GM19239 (cell line): Measurements from ENCODE around the gene SLC7A6.

Source experiments
- DNase-seq: peaks from one replicate; pipeline ENCODE4 v3.0.0; 2011; ENCODE audit warnings: low spot score; ENCODE audit not compliant: insufficient read length
- FAIRE-seq: peaks from 2 replicates; lab custom pipeline; 2011; peaks lifted over from hg19 to GRCh38; lab: Jason Lieb, UNC

Gene SLC7A6

DNA sequence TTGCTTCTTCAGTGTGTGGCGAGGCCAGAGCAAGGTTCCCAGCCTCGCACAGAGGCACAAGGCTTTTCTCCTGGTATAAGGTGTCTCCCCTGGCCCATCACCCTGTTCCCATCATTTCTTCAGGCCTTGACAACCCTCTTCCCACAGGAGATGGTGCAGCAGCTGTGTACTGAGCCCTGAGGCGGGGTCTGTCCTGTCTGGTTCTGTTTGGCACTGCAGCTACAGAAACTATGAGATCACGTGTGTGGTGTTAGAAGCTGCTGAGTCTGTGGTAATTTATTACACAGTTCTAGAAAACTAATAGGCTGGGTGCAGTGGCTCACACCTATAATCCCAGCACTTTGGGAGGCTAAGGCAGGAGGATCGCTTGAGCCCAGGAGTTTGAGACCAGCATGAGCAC, 11.9 kb upstream of the SLC7A6 start:
- DNase-seq: no peak
- no peak for FAIRE-seq

DNA sequence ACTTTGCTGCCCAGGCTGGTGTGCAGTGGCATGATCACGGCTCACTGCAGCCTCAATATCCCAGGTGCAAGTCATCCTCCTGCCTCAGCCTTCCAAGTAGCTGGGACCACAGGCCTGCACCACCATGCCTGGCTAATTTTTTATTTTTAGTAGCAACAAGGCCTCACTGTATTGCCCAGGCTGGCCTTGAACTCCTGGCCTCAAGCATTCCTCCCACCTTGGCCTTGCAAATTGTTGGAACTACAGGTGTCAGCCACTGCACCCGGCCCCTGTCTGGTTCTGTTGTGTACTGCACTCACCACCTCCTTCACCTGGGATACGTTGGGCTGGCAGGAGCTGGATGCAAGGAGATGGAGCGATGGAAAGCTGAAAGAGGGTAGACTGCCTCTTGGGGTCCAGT, 10.6 kb upstream of the SLC7A6 start:
- no peak for FAIRE-seq
- no peak for DNase-seq

DNA sequence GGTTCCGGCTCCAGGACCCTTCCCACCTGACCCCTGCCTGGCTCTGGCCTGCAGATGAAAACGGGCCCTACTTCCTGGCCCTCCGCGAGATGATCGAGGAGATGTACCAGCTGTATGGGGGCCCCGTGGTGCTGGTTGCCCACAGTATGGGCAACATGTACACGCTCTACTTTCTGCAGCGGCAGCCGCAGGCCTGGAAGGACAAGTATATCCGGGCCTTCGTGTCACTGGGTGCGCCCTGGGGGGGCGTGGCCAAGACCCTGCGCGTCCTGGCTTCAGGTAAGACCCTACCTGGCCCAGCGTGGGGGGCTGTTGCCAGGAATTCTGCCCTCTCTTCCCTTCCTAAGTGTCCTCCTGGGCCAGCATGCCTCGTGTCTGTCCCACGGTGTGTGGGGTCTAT, 8.6 kb upstream of the SLC7A6 start:
- no peak for DNase-seq
- no peak for FAIRE-seq

DNA sequence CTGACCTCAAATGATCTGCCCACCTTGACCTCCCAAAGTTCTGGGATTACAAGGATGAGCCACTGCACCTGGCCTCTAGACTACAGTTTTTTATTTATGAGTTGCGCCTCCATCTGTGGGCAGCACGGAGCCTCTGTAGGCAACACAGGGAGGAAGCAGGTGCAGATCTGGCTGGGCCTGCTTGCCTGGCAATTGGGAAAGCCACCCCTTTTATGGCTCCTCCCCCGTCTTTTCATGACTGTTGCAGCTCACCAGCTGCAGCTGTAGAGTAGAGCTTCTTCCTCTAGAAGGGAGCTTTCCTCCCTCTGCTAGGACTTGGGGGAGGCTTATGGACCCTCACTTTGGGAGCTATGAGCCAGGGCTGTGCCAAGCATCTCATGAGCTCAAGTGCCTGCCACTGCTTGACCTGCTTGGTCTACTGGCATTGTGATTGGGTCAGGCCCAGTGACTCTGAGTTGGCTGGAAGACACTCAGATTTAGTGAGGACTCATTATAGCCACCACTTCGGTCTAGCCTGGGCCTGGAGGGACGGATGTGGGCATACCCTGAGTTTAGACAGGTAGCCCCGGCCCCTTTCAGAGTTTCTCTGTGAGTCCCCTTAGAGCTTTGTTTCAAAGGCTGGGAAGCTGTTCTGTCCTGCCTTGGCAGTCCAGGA, 6.9 kb upstream of the SLC7A6 start:
- DNase-seq (peak; percentile 75), FAIRE-seq (peak; percentile 88)

DNA sequence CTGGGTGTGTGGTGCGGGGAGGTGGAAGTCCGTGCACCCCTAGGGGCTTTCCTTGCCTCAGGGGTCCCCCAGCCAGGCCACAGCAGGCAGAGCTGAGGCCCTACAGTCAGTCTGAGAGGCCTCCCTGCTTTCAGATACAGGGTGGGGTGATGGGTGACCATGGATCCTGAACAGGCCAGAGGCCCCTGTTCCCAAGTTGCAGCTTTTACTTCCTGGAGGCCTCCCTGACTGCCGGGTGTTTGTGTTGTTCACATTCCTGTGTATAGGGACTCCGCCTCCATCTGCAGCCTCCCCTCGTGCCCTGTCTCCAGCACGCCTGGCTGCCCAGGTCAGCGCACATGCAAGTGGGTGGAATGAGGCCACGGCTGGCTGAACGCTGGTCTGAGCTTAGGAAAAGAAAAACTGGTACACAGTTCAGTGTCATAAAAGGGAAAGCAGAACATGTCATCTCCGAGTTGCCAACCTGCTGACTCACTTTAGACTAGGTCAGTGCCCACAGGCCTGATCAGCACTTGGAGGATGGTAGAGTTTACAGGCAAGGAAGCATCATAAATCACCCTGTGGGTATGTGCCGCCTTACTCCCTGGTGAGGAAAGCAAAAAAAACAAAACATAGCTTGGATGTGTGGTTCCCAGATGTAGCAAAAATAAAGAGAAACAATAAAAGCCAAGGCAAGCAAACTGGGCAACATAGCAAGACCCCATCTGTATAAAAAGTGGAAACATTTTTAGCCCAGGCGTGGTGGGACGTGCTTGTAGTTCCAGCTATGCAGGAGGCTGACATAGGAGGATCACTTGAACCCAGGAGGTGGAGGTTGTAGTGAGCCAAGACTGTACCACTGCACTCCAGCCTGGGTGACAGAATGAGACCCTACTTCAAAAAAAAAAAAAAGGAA, 6.2 kb upstream of the SLC7A6 start:
- FAIRE-seq (peak; percentile 42), DNase-seq (no peak)

DNA sequence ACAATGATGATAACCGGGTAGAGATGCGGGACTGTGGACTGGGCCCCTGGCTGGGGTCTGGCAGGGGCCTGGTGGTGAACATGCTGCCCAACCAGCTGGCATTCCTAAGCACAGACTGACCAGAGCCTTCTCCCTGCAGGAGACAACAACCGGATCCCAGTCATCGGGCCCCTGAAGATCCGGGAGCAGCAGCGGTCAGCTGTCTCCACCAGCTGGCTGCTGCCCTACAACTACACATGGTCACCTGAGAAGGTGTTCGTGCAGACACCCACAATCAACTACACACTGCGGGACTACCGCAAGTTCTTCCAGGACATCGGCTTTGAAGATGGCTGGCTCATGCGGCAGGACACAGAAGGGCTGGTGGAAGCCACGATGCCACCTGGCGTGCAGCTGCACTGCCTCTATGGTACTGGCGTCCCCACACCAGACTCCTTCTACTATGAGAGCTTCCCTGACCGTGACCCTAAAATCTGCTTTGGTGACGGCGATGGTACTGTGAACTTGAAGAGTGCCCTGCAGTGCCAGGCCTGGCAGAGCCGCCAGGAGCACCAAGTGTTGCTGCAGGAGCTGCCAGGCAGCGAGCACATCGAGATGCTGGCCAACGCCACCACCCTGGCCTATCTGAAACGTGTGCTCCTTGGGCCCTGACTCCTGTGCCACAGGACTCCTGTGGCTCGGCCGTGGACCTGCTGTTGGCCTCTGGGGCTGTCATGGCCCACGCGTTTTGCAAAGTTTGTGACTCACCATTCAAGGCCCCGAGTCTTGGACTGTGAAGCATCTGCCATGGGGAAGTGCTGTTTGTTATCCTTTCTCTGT, 5.1 kb upstream of the SLC7A6 start:
- FAIRE-seq: no peak
- DNase-seq: no peak

DNA sequence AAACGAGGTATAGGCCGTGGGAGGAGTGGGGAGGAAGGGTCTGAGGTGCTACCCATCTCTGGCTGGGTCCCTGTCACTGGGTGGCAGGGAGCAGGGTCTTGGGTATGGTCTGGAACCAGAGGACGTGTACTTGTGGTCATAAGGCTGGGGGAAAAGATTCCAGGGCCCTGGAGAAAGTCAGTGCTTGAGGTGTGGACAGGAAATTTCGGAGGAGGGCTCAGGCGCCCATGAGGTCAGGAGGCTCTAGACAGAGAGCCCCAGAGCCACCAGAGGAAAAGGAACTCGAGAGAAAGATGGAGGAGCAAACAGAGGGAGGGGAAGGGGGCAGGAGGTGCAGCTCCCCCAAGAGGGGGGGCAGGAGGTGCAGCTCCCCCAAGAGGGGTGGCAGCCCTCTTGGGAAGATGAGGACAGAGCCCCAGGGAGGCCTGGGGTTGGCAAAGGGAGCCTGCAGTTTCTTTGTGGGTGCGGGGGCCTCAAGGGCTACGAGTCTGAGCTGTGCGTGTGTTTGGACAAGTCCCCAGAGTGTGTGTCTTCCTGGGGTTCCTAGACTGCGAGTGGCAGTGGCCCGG, 683 bp upstream of the SLC7A6 start:
- peak; percentile 35 for FAIRE-seq
- DNase-seq: no peak

DNA sequence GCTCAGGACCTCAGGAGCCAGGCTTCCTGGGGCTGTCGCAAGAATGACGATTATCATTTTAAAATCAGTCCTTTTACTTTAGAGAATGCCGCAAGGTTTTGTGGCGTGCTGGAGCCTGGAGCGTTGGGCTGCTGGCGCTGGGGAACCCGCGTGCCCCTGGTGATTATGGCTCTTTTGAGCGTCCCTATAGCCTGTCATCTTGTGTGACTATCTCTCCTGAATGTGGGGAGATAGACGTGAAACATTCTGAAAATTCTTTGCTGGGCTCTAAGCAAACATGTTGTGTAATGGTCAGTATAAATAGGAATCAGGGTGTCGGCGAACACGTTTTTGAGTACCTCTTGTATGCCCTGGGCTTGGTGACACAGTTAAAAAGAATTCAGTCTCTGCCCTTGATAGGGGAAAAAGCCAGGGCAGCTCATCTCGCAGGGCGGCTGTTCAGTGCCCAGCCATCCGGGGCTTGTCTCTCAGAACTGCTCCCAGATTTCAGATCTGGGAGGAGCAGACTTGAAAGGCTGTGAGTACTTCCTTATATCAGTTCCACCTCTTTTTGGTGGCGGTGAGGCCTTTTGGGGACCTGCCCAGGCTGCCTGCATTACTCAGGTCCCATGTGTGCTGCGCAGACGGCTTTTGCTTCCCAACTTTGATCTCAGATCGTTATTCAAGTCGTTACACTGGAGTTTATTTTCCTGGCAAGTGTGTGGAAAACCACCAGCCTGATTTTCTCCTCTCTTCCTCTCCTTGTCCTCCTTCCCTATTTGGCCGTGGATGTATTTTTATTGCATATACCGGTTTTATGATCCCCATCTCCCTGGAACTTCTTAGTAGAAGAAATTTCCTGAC, 973 bp downstream of the SLC7A6 start:
- DNase-seq (no peak), FAIRE-seq (peak; percentile 51)

DNA sequence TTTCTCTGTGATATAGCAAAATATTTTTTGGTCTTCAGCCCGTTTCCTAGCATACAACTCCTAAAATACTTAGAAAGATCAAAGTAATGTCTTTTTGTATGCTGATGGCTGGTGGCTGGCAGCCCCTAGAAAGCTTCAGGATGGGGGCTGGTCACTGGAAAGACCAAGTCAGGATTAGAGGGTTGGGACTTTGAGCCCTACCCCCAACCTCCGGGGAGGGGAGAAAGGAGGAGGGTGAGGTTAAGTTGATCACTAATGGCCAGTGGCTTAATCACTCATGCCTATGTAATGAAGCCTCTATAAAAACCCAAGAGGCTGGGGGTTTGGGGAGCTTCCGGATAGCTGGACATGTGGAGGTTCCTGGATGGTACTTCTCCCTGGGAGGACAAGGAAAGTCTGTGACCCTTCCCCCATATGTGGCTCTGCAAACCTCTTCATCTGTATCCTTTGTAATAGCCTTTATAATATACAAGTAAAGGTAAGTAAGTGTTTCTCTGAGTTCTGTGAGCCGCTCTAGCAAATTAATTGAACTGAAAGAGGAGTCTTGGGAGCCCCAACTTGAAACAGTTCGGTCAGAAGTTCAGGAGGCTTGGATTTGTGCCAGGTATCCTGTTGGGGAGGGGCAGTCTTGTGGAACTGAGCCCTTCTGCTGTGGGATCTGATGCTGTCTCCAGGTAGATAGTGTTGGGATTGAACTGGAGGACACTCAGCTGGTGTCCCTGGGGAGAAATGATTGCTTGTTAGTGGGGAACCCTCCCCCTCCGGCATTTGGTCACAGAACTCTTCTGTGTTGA, 3.5 kb downstream of the SLC7A6 start:
- DNase-seq (no peak), FAIRE-seq (no peak)

DNA sequence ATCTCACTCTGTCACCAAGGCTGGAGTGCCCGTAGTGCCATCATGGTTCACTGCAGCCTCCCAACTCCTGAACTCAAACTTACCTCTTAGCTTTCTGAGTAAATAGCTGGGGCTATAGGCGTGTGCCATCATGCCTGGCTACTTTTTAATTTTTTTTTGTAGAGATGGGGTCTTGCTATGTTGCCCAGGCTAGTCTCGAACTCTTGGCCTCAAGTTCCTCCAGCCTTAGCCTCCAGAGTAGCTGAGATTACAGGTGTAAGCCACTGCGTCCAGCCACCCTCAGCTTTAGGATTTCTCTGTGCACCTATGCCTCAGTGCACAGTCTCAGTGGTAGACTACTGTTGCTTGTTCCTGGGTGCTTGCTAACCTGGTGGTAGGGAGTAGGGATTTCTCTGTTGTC, 5.5 kb downstream of the SLC7A6 start:
- FAIRE-seq: no peak
- DNase-seq: no peak

DNA sequence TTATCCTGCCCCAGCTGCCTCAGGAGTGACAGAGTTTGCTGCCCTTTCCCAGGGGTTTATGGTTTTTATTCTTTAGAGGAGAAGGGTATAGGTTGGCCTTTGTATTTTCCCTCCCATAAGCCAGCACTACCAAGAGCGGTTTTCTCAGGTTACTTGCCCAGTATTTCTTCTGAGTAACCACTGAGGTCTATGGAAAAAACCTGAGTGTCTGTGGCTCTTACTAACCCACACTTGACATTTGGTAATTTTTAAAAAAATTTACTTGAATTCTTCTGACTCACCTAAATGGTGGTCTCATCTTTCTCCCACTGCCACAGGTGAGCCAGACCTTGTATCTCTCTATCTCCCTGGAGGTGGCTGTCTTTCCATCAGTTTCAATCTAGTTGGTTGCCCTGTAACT, 6.0 kb downstream of the SLC7A6 start:
- FAIRE-seq: no peak
- no peak for DNase-seq

DNA sequence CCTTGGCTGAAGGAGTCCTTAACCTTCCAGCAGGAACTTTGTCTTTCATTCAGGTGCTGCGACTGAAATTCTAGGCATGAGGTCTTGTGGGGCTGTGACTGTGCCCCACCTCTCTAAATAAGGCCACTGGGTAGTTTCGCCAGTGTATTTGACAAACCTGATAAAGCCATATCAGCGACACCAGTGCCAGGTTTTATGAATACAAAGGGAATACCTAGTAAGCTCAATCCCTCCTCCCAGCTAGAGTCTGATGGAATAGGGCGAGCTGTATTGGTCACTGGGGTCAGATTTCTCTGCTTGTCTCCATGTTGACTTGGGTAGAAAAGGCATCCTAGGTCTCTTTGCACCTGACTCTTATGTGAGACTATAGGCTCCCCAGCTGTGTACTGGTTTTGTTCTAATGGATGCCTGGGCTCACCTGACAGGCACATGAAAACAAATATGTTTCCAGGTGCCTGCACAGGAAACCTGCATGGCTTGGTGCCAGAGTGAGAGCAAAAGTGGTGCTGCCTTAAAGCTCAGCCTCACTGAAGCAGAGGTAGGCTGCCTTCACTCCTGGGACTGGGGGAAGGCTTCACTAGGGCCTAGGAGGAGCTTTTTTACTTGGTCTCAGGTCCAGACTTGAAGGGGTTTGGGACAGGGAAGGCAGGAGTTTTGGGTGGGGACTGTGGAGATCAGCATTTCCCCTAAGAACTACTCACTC, 8.3 kb downstream of the SLC7A6 start:
- FAIRE-seq (no peak), DNase-seq (no peak)

DNA sequence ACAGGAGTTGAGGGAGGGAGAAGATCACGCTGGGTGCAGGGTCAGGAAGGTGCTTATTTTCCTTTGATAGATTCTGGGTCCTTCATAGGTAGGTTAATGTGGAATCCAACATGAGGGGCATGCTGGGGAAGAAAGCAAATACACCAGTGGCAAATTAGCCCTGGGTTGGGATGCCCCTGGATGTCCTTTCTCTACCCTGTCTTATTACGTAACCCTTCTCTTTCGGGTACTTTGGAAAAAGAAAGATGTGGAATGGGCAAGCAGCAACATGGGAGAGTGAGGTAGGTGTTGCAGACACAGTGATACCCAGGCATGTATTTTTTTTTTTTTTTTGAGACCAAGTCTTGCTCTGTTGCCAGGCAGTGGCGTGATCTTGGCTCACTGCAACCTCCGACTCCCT, 9.1 kb downstream of the SLC7A6 start:
- FAIRE-seq (no peak), DNase-seq (no peak)

DNA sequence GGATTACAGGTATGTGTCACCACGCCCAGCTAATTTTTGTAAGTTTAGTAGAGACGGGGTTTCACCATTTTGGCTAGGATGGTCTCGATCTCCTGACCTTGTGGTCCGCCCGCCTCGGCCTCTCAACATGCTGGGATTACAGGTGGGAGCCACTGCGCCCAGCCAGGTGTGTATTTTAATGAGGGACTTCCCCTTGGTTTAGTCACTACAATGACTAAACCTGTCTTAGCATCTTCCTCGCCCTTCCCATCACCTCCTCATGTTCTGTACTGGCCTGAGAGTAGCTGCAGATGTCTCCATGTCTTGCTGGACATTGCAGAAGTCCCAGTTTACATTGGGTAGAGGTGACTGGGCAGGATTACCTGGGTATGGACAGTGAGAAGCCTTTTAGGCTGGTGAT, 9.6 kb downstream of the SLC7A6 start:
- FAIRE-seq (no peak), DNase-seq (no peak)

DNA sequence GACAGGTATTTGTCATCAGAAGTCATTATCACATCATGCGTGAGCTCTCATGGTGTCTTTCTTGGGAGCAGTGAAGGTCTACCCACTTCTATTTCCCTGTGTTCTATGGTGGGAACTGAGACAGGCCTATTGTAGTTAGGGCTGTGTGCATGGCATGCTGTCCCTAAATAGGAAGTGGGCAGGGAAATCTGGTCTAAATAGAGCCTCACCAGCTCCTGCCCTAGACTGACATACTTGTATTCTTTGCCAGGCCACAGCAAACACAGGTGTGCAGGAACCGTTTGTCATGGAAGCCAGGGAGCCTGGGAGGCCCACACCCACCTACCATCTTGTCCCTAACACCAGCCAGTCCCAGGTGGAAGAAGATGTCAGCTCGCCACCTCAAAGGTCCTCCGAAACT, 10.1 kb downstream of the SLC7A6 start:
- DNase-seq: no peak
- FAIRE-seq: no peak

DNA sequence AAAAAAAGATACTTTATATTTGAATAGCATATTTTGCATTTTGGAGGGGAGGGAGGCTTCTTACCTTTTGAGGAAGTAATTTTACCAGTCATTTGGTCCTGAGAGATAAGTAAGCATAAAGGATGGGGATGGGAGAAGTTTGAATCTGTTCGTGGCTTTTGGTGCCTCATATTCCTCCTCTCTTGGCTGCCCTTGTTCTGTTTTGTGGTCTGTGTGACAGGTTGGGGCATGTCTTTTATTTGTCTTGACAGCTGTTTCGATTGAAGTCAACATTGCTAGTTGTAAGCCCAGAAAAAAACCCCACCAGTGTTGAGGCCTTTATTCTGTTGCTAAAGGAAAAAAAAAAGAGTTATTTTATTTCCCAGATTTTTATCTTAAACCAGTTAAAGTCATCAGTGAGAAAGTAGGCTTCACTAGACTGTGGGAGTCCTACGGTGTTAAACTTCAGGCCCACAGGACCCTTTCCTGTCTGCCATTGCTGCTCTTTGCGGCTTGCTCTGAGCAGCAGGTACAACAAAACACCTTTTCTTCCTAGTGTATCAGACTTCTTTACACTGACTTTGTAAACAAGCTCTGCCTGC, 11.4 kb downstream of the SLC7A6 start:
- DNase-seq: no peak
- FAIRE-seq: peak; percentile 89

DNA sequence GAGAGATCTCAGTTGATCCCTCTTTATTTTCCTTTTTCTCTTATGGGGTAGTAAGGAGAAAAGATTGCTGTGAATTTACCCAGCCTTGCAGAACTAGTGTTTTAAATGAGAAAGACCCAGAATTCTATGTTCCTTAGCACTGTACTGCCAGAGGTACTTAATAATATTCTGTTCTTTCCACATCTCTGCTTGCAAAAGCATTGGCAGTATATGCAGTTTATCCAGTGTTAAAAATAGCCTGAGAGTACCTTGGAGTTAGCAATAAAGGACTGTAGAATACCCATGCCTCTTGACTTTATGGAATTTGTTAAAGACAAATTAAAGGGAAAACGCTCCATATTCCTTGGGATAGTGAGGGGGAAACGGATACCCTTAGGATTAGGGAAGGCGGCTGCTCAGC, 11.9 kb downstream of the SLC7A6 start:
- no peak for FAIRE-seq
- DNase-seq: no peak
